HepG2 (cell line): ENCODE results near the gene DNAJA3. TPM values are rescaled to one million over a fixed set of nuclear protein-coding genes. Genes with fewer than 3 reads are reported as not detected.

Experiments
- ATAC-seq: fragments of 200-7000 bp; cut with Tn5 transposase; 3 replicates; pipeline ENCODE4 v1.9.1; 2020; ENCODE audit warnings: mild to moderate bottlenecking, moderate library complexity
- BruUV-seq: library from RNA; stranded (reverse); fragments of 400-500 nt; replicated peaks from 2 replicates; lab custom pipeline; 2021; lab: Mats Ljungman, UMichigan
- CTCF ChIA-PET: fragments of 300-600 bp; formaldehyde crosslinking; extraction: SDS; loops from one replicate; lab custom pipeline; 2021; ENCODE audit warnings: low total read pairs, inconsistent platforms, low intra/inter-chr PET ratio; lab: Yijun Ruan, JAX
- POLR2A ChIA-PET: fragments of 350-600 bp; sonication (Branson Sonifier 250); formaldehyde crosslinking; loops from one replicate; lab custom pipeline; 2020; ENCODE audit warnings: antibody characterized with exemption, inconsistent platforms; lab: Yijun Ruan, JAX
- DNase-seq: peaks from one replicate; pipeline ENCODE4 v3.0.0-alpha.2; 2015; ENCODE audit warnings: low spot score
- FAIRE-seq: peaks from 3 replicates; lab custom pipeline; 2011; peaks lifted over from hg19 to GRCh38; lab: Jason Lieb, UNC
- H2AFZ ChIP-seq: one replicate; pipeline ENCODE4 v1.6.1; 2011; ENCODE audit warnings: low read length, inconsistent platforms
- H3K27ac ChIP-seq: fragments of 300-600 bp; 3 replicates; pipeline ENCODE4 v1.8.0; 2011; ENCODE audit warnings: mixed run types, mild to moderate bottlenecking, mixed read lengths, low read length, inconsistent platforms; ENCODE audit not compliant: insufficient read depth; ENCODE audit errors: extremely low read length
- H3K27me3 ChIP-seq, 2 experiments: fragments of 200-600 bp in 1 of 2; 2 replicates in 1 of 2; 3 replicates in 1 of 2; pipeline versions ENCODE4 v1.6.0 to v1.8.0; 2011; ENCODE audit warnings: low read length in 2 of 2, mild to moderate bottlenecking in 2 of 2, moderate library complexity in 2 of 2, inconsistent platforms in 1 of 2; ENCODE audit not compliant: insufficient read depth in 2 of 2, control insufficient read depth in 1 of 2
- H3K36me3 ChIP-seq, 2 experiments: fragments of 200-600 bp in 1 of 2; replicated peaks in 1 of 2; 2 replicates in 1 of 2; 3 replicates in 1 of 2; pipeline versions ENCODE4 v1.5.1 to v1.8.0; 2011; ENCODE audit warnings: low read length in 2 of 2, inconsistent platforms in 1 of 2; ENCODE audit not compliant: insufficient read depth in 2 of 2, control insufficient read depth in 1 of 2
- H3K4me1 ChIP-seq: 2 replicates; pipeline ENCODE4 v1.5.1; 2012; ENCODE audit warnings: low read length, inconsistent platforms; ENCODE audit not compliant: insufficient read depth
- H3K4me2 ChIP-seq: 2 replicates; pipeline ENCODE4 v1.6.0; 2011; ENCODE audit warnings: low read depth, low read length, inconsistent platforms
- H3K4me3 ChIP-seq, 3 experiments: fragments of 200-600 bp in 1 of 3; sonication (generic), shearing (Covaris generic) in 1 of 3; replicated peaks in 1 of 3; 2 replicates each; pipeline ENCODE4 v1.5.1; 2011 to 2016; ENCODE audit warnings: low read length in 3 of 3, inconsistent platforms in 2 of 3, low read depth in 2 of 3, mild to moderate bottlenecking in 2 of 3, control low read depth in 1 of 3, mixed read lengths in 1 of 3; ENCODE audit not compliant: insufficient read depth in 1 of 3
- H3K79me2 ChIP-seq: one replicate; pipeline ENCODE4 v1.6.1; 2011; ENCODE audit warnings: low read length, inconsistent platforms; ENCODE audit not compliant: insufficient read depth
- H3K9ac ChIP-seq: 2 replicates; pipeline ENCODE4 v1.6.0; 2011; ENCODE audit warnings: mild to moderate bottlenecking, low read depth, low read length, inconsistent platforms; ENCODE audit not compliant: insufficient read depth
- H3K9me3 ChIP-seq: 2 replicates; pipeline ENCODE4 v1.5.1; 2012; ENCODE audit warnings: mild to moderate bottlenecking, low read length
- H4K20me1 ChIP-seq: 2 replicates; pipeline ENCODE4 v1.6.0; 2011; ENCODE audit warnings: inconsistent platforms, mild to moderate bottlenecking, low read length, moderate library complexity; ENCODE audit not compliant: insufficient read depth
- ATF4 ChIP-seq, 2 experiments: fragments of 450-650 bp in 1 of 2; sonication (generic) in 1 of 2; formaldehyde crosslinking; IDR thresholded peaks; 2 replicates each; pipeline versions ENCODE4 v1.5.0 to v1.8.0; 2020 to 2022; ENCODE audit warnings: mild to moderate bottlenecking in 1 of 2, missing genetic modification reagents in 1 of 2
- ELF4 ChIP-seq: sonication (generic); formaldehyde crosslinking; IDR thresholded peaks from 2 replicates; pipeline ENCODE4 v1.5.0; 2020; ENCODE audit warnings: missing genetic modification reagents, mild to moderate bottlenecking, moderate library complexity, borderline replicate concordance
- ZBTB33 ChIP-seq: sonication (generic); formaldehyde crosslinking; IDR thresholded peaks from 2 replicates; pipeline ENCODE4 v1.4.0; 2020; ENCODE audit warnings: missing genetic modification reagents
- ZBTB38 ChIP-seq: sonication (generic); formaldehyde crosslinking; IDR thresholded peaks from 2 replicates; pipeline ENCODE4 v1.5.1; 2020; ENCODE audit warnings: mild to moderate bottlenecking, missing genetic modification reagents
- ZNF292 ChIP-seq: sonication (generic); formaldehyde crosslinking; IDR thresholded peaks from 2 replicates; pipeline ENCODE4 v1.8.1; 2022; ENCODE audit warnings: mild to moderate bottlenecking, low read depth, missing genetic modification reagents, borderline replicate concordance
- ZNF597 ChIP-seq: sonication (generic); formaldehyde crosslinking; IDR thresholded peaks from 2 replicates; pipeline ENCODE4 v1.5.0; 2020; ENCODE audit warnings: missing genetic modification reagents
- ZSCAN5A ChIP-seq: sonication (generic); formaldehyde crosslinking; IDR thresholded peaks from 2 replicates; pipeline ENCODE4 v1.8.0; 2022; ENCODE audit warnings: mild to moderate bottlenecking, missing genetic modification reagents, borderline replicate concordance
- WGBS: methylation state at CpG from one replicate; pipeline ENCODE4 v1.1.6; 2017; ENCODE audit warnings: low lambda C conversion rate; 5-methylcytosine and 5-hydroxymethylcytosine counted together
- in situ Hi-C: cut with HindIII; loops from 2 replicates; pipeline ENCODE4 v1.10.0; 2017; ENCODE audit warnings: low pct_unique_long_range_greater_than_20kb; ENCODE audit not compliant: extremely low pct_ligation_motif_present
- intact Hi-C: fragments of 100-400 bp; cut with micrococcal nuclease; formaldehyde crosslinking; loops from one replicate; pipeline ENCODE4 v1.10.0; 2022; ENCODE audit not compliant: unreplicated experiment
- polyA plus RNA-seq, 8 experiments: library from polyadenylated mRNA; depleted of rRNA in 3 of 8; stranded (reverse) in 7 of 8; unstranded in 1 of 8; fragments of >200 nt; fragmentation: Illumina TruSeq in 4 of 8; extraction: Trizol in 4 of 8; gene quantifications; 2 replicates each; pipeline versions ENCODE4 v1.2.1 to v1.2.3, GENCODE V29; 2011 to 2016; ENCODE audit warnings: low read depth in 4 of 8, missing spikeins in 1 of 8, mixed read lengths in 1 of 8; ENCODE audit not compliant: insufficient read depth in 1 of 8
- total RNA-seq, 5 experiments: library from RNA; depleted of rRNA; stranded (reverse); fragments of >200 nt; fragmentation: Illumina TruSeq; extraction: Trizol; gene quantifications; 2 replicates each; pipeline ENCODE4 v1.2.3, GENCODE V29; 2016; ENCODE audit warnings: low read depth in 1 of 5

Gene DNAJA3
- total and polyA plus RNA-seq, 2 of the 13 experiments (the other 11 are each of a cell fraction or from before 2014, with no cell fraction given) = 77.0 to 83.3 TPM

GRCh38 chr16:4389051-4389955 is 36.4 kb upstream of the DNAJA3 start (continued):
- TF ChIP-seq ZNF292 (peak; percentile 48; the same call in 1 of the 2 replicates), ZSCAN5A (CRISPR knock-in tag) (no peak)

- Histone ChIP-seq H4K20me1 (no peaks in the 10 kb centered on the region), H3K4me1 (peaks cover 20% of the 10 kb centered on the region), H3K36me3 (peaks cover 2 to 9% of the 10 kb centered on the region in 2 experiments; a peak in 2 of 5 replicates), H3K27ac (no peak overlapping the region), H3K4me3 (no peak overlapping the region), H3K9me3 (no peaks in the 10 kb centered on the region), H3K27me3 (no peaks in the 10 kb centered on the region), H3K4me2 (no peak overlapping the region), H3K9ac (no peak overlapping the region), H2AFZ (no peak overlapping the region), H3K79me2 (no peaks in the 10 kb centered on the region)
- ATAC-seq (no peak), DNase-seq (no peak), FAIRE-seq (no peak)
- intact Hi-C loops (no loop called here), in situ Hi-C loops (no loop called here)
- ChIA-PET POLR2A (interaction anchor here (1.0 to 1.5 kb wide), 5 partner anchors 13 to 45 kb away, joined by 3 to 5 read pairs (median 3); partner anchors contain the start of gene VASN), CTCF (no interaction called here)
- no TSS peak for BruUV-seq
- TF ChIP-seq ELF4 (CRISPR knock-in tag) (no peak), ATF4 (CRISPR knock-in tag; IDR thresholded peaks at IDR 0.05) (no peak), ZBTB33 (CRISPR knock-in tag) (0 out of 2 replicates have a peak, but pooled peaks have one; percentile 16), ZBTB38 (CRISPR knock-in tag) (0 out of 2 replicates have a peak, but pooled peaks have one; percentile 16), ZNF597 (CRISPR knock-in tag) (no peak)
- WGBS = 95% methylated on average over 15 of the region's 18 CpGs
These were observed 35.1 kb upstream of the DNAJA3 start for GRCh38 chr16:4390266-4391260.
